Measurements from ENCODE around the gene CDX4. TPM values are rescaled to one million over a fixed set of nuclear protein-coding genes. Genes with fewer than 3 reads are reported as not detected.
A peak's percentile ranks its signal among the peaks of the same experiment; 100 is the strongest.

The CDX4 gene
- total RNA-seq, 4 donors from 2014 or later: not detected

DNA sequence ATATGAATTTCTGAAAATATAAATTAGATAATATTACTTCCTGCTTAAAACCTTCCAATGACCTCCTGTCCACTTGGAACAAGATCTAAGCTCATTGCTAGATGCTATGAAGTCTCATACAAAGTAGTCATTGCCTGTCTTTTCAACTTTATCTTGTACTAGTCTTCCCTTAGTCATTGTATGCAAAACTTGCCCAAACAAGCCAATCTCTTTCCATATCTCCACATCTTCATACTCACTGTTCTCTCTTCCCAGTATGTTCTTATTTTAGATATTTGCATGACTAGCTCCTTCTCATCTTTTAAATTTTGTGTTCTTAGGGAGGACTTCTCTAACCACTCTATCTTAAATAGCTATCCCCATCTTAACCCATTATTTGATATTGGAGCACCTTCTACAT, 33.9 kb upstream of the CDX4 start:
- no peak overlapping the region for H3K4me3 ChIP-seq
- no peak for DNase-seq (ENCODE audit: low spot score in 2 of 2)
- TF ChIP-seq POLR2A (IDR thresholded peaks at IDR 0.05): no peak
- no peaks in the 10 kb centered on the region for H3K27me3 ChIP-seq
- peaks cover 0 to 10% (median 0%) of the 10 kb centered on the region in 4 donors for H3K9me3 ChIP-seq
- no peaks in the 10 kb centered on the region for H3K4me1 ChIP-seq
- no peak overlapping the region for H3K27ac ChIP-seq
- H3K36me3 ChIP-seq: no peaks in the 10 kb centered on the region

DNA sequence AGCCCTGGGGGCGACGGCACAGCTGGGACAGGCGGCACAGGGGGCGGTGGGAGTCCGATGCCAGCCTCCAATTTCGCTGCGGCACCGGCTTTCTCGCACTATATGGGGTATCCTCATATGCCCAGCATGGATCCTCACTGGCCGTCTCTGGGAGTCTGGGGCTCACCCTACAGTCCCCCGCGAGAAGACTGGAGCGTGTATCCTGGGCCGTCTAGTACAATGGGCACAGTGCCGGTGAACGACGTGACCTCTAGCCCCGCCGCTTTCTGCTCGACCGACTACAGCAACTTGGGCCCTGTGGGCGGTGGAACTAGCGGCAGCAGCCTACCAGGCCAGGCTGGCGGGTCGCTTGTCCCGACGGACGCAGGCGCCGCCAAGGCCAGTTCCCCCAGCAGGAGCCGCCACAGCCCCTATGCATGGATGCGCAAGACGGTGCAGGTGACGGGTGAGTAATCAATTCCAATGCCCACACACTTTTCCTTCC, 500 bp downstream of the CDX4 start:
- Histone ChIP-seq H3K4me3 (no peak overlapping the region), H3K36me3 (no peaks in the 10 kb centered on the region), H3K27me3 (peaks cover 0 to 63% of the 10 kb centered on the region in 2 donors), H3K4me1 (peaks cover 0 to 6% (median 0%) of the 10 kb centered on the region in 4 donors), H3K27ac (no peak overlapping the region), H3K9me3 (no peaks in the 10 kb centered on the region)
- 10 to 59% methylated on average over 6 to 34 of the region's 34 CpGs for WGBS, 2 donors
- DNase-seq (ENCODE audit: low spot score in 2 of 2): no peak
- TF ChIP-seq EP300 (IDR thresholded peaks at IDR 0.05): no peak
- no peak for TF ChIP-seq CTCF (IDR thresholded peaks at IDR 0.05)
- no peak for TF ChIP-seq POLR2A (IDR thresholded peaks at IDR 0.05)

- Histone ChIP-seq H3K4me1 (peaks cover 0 to 6% (median 0%) of the 10 kb centered on the region in 4 donors), H3K36me3 (no peaks in the 10 kb centered on the region), H3K4me3 (peak overlapping the region in 2 of 4 donors; percentile 5 to 29), H3K9me3 (no peaks in the 10 kb centered on the region), H3K27me3 (peaks cover 0 to 69% of the 10 kb centered on the region in 2 donors), H3K27ac (no peak overlapping the region)
- 14 to 43% methylated on average over 18 to 20 of the region's 20 CpGs for WGBS, 2 donors
- TF ChIP-seq CTCF (IDR thresholded peaks at IDR 0.05) (no peak), EP300 (IDR thresholded peaks at IDR 0.05) (no peak), POLR2A (IDR thresholded peaks at IDR 0.05) (no peak)
- no peak for DNase-seq (ENCODE audit: low spot score in 2 of 2)
These were observed 1.5 kb downstream of the CDX4 start for GRCh38 chrX:73448379-73448778.

DNA sequence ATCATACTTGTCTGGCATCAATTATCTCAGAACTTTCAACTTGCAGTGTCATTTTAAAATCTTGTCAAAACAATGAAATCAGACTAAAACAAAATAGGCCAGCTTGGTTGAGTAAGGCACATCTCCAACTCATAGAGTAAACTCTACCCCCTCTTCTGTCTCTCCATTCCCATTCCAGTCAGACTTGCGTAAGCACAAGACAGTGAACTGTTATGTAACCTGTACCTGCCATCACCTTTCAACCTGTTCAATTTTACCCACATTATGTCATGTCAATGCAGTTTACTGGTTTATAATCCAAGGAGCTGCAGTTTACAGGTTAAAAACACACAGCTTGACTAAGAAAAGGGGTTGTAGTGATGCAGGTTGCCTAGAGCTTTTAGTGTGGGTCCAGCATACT, 8.3 kb downstream of the CDX4 start:
- peaks cover 0 to 27% of the 10 kb centered on the region in 2 donors for H3K27me3 ChIP-seq
- WGBS, 2 donors: 0 to 95% methylated on average over 1 of the region's 1 CpG
- no peak overlapping the region for H3K27ac ChIP-seq
- DNase-seq (ENCODE audit: low spot score in 2 of 2): no peak
- TF ChIP-seq EP300 (IDR thresholded peaks at IDR 0.05) (no peak), POLR2A (IDR thresholded peaks at IDR 0.05) (no peak), CTCF (IDR thresholded peaks at IDR 0.05) (no peak)
- no peaks in the 10 kb centered on the region for H3K4me1 ChIP-seq
- H3K9me3 ChIP-seq: no peaks in the 10 kb centered on the region
- H3K36me3 ChIP-seq: no peaks in the 10 kb centered on the region
- H3K4me3 ChIP-seq: no peak overlapping the region

- Histone ChIP-seq H3K27ac (no peak overlapping the region), H3K9me3 (no peaks in the 10 kb centered on the region), H3K4me1 (no peaks in the 10 kb centered on the region), H3K36me3 (no peaks in the 10 kb centered on the region), H3K27me3 (peaks cover 0 to 7% of the 10 kb centered on the region in 2 donors), H3K4me3 (no peak overlapping the region)
- TF ChIP-seq POLR2A (IDR thresholded peaks at IDR 0.05): no peak
- no peak for TF ChIP-seq EP300 (IDR thresholded peaks at IDR 0.05)
- no peak for TF ChIP-seq CTCF (IDR thresholded peaks at IDR 0.05)
- DNase-seq (ENCODE audit: low spot score in 2 of 2): no peak
These were observed 10.5 kb downstream of the CDX4 start for GRCh38 chrX:73457306-73457705.

GRCh38 chrX:73468376-73468775, 21.5 kb downstream of the CDX4 start:
- DNase-seq (ENCODE audit: low spot score in 2 of 2): no peak
- TF ChIP-seq POLR2A (IDR thresholded peaks at IDR 0.05): no peak
- no peak for TF ChIP-seq EP300 (IDR thresholded peaks at IDR 0.05)
- no peak for TF ChIP-seq CTCF (IDR thresholded peaks at IDR 0.05)
- H3K27ac ChIP-seq: no peak overlapping the region
- no peak overlapping the region for H3K4me3 ChIP-seq
- H3K36me3 ChIP-seq: no peaks in the 10 kb centered on the region
- no peaks in the 10 kb centered on the region for H3K4me1 ChIP-seq
- H3K9me3 ChIP-seq: no peaks in the 10 kb centered on the region
- no peaks in the 10 kb centered on the region for H3K27me3 ChIP-seq

Data from tibial nerve (tissue), 4 donors.